Measurements from ENCODE around the gene C2CD2. TPM values are rescaled to one million over a fixed set of nuclear protein-coding genes. Genes with fewer than 3 reads are reported as not detected.

The C2CD2 gene
- total and polyA plus RNA-seq, 2 donors (not counting 3 experiments of a cell fraction or from before 2014, with no cell fraction given), result 32.6 to 41.2 TPM

GRCh38 chr21:41850085-41850484 lies 103.7 kb downstream of the C2CD2 start:
- ChIA-PET CTCF (no interaction called here), POLR2A (no interaction called here)
- no peaks in the 10 kb centered on the region for H3K79me2 ChIP-seq (ENCODE audit: control insufficient read depth, insufficient read depth, low read length)
- DNase-seq (ENCODE audit: low read depth, low spot score) (no peak), FAIRE-seq (no peak)
- no peak for TF ChIP-seq JUN (IDR thresholded peaks at IDR 0.05; ENCODE audit: borderline replicate concordance, insufficient read depth, insufficient read length, low read depth)
- TF ChIP-seq CTCF (IDR thresholded peaks at IDR 0.05; ENCODE audit: extremely low read depth in 1 of 2, insufficient read depth in 1 of 2, low read depth in 1 of 2, low read length in 2 of 2), result no peak
- TF ChIP-seq POLR2A (IDR thresholded peaks at IDR 0.05; ENCODE audit: low read depth, low read length), result no peak
- no peak for TF ChIP-seq POLR2AphosphoS5 (IDR thresholded peaks at IDR 0.05; ENCODE audit: insufficient read depth, low read depth, low read length)
- TF ChIP-seq MAX (IDR thresholded peaks at IDR 0.05; ENCODE audit: insufficient read depth, insufficient read length), result no peak
- no peak for TF ChIP-seq GATA2 (IDR thresholded peaks at IDR 0.05; ENCODE audit: insufficient read depth, insufficient read length, low read depth, low read length)
- no peaks in the 10 kb centered on the region for H3K27me3 ChIP-seq (ENCODE audit: control insufficient read depth in 2 of 2, insufficient read depth in 2 of 2, low read length in 2 of 2)
- H3K27ac ChIP-seq (ENCODE audit: insufficient read depth, low read depth, low read length), result no peak overlapping the region
- no peak overlapping the region for H2AFZ ChIP-seq (ENCODE audit: low read depth, low read length)
- intact Hi-C loops (cut with micrococcal nuclease) (no loop called here), dilution Hi-C loops (cut with MboI; ENCODE audit: extremely low pct_ligation_motif_present, low sequenced_read_pairs) (no loop called here)
- H3K9ac ChIP-seq (replicated peaks; ENCODE audit: extremely low read depth, insufficient read depth, low read length), result no peak overlapping the region
- peaks cover 4 to 18% of the 10 kb centered on the region in 2 experiments for H3K36me3 ChIP-seq (ENCODE audit: control insufficient read depth in 2 of 2, extremely low read depth in 1 of 2, insufficient read depth in 2 of 2, low read length in 2 of 2)
- no peak overlapping the region for H3K4me3 ChIP-seq (replicated peaks in 1 of 3; ENCODE audit: insufficient read depth in 1 of 3, low read depth in 1 of 3, low read length in 3 of 3)
- no peaks in the 10 kb centered on the region for H3K9me1 ChIP-seq (replicated peaks; ENCODE audit: control insufficient read depth, extremely low read depth, insufficient read depth, low read length)
- H3K9me3 ChIP-seq (replicated peaks; ENCODE audit: control insufficient read depth, insufficient read depth, low read length), result no peaks in the 10 kb centered on the region
- H3K4me2 ChIP-seq (ENCODE audit: insufficient read depth, low read length), result no peak overlapping the region
- no peaks in the 10 kb centered on the region for H4K20me1 ChIP-seq (replicated peaks; ENCODE audit: control insufficient read depth, extremely low read depth, insufficient read depth, low read length)
- BruUV-seq (replicated peaks), result no TSS peak
- H3K4me1 ChIP-seq (ENCODE audit: control insufficient read depth, extremely low read depth, insufficient read depth, low read length), result no peaks in the 10 kb centered on the region

All from endothelial cell of umbilical vein (primary cell).